Progenitor cell of endocrine pancreas (in vitro differentiated cells): ENCODE results near the gene CDC14A. TPM values are rescaled to one million over a fixed set of nuclear protein-coding genes. Genes with fewer than 3 reads are reported as not detected.
"Not testable (repeated sequence)": the region's sequence is repeated elsewhere in the genome, so short reads cannot be mapped to it uniquely, and the experiment has no call there.

ENCODE experiments used
- DNase-seq: peaks from one replicate; pipeline ENCODE4 v3.0.0; 2021; ENCODE audit warnings: low spot score; ENCODE audit not compliant: unreplicated experiment
- H3K27ac Mint-ChIP-seq: 2 replicates; pipeline ENCODE4 v1.8.0; 2021; ENCODE audit warnings: mild to moderate bottlenecking, moderate library complexity, mixed read lengths
- H3K27me3 Mint-ChIP-seq: 2 replicates; pipeline ENCODE4 v1.8.0; 2021; ENCODE audit warnings: mixed read lengths
- H3K36me3 Mint-ChIP-seq: 2 replicates; pipeline ENCODE4 v1.8.0; 2022; ENCODE audit warnings: mixed read lengths; ENCODE audit not compliant: insufficient read depth
- H3K4me1 Mint-ChIP-seq: 2 replicates; pipeline ENCODE4 v1.8.0; 2021; ENCODE audit warnings: low read depth, mixed read lengths
- H3K4me3 Mint-ChIP-seq: 2 replicates; pipeline ENCODE4 v1.8.0; 2021; ENCODE audit warnings: low read depth, mild to moderate bottlenecking, moderate library complexity, mixed read lengths
- H3K9me3 Mint-ChIP-seq: 2 replicates; pipeline ENCODE4 v1.8.0; 2021; ENCODE audit warnings: low read depth, mixed read lengths
- CTCF ChIP-seq: fragments of 200-600 bp; sonication (generic); IDR thresholded peaks from one replicate; pipeline ENCODE4 v1.5.0; 2021; ENCODE audit warnings: antibody characterized with exemption, mild to moderate bottlenecking; ENCODE audit not compliant: unreplicated experiment
- total RNA-seq: library from RNA; stranded (reverse); gene quantifications from 2 replicates; pipeline ENCODE4 v1.2.1, GENCODE V29; 2021

Gene CDC14A
- total RNA-seq, 1 donor from 2014 or later = 23.3 TPM

GRCh38 chr1:100366209-100366525 lies 13.9 kb downstream of the CDC14A start:
- Mint-ChIP-seq H3K36me3 (peaks cover 22% of the 10 kb centered on the region), H3K9me3 (peaks cover 9% of the 10 kb centered on the region), H3K27ac (no peak overlapping the region), H3K27me3 (no peaks in the 10 kb centered on the region), H3K4me3 (no peak overlapping the region), H3K4me1 (peaks cover 15% of the 10 kb centered on the region)
- DNase-seq = no peak
- no peak for TF ChIP-seq CTCF

GRCh38 chr1:100369339-100369738 lies 17.0 kb downstream of the CDC14A start:
- not testable (repeated sequence) for DNase-seq, H3K27ac Mint-ChIP-seq, H3K4me1 Mint-ChIP-seq, H3K27me3 Mint-ChIP-seq, H3K9me3 Mint-ChIP-seq, H3K4me3 Mint-ChIP-seq
- peaks cover 20% of the 10 kb centered on the region for H3K36me3 Mint-ChIP-seq

- H3K4me1 Mint-ChIP-seq, DNase-seq, H3K4me3 Mint-ChIP-seq, H3K27ac Mint-ChIP-seq, H3K27me3 Mint-ChIP-seq: not testable (repeated sequence)
- Mint-ChIP-seq H3K9me3 (peaks cover 14% of the 10 kb centered on the region), H3K36me3 (peaks cover 25% of the 10 kb centered on the region)
Measured at GRCh38 chr1:100373953-100374352, 21.6 kb downstream of the CDC14A start.

- peaks cover 15% of the 10 kb centered on the region for H3K36me3 Mint-ChIP-seq
- not testable (repeated sequence) for H3K27me3 Mint-ChIP-seq, H3K9me3 Mint-ChIP-seq, H3K4me3 Mint-ChIP-seq, H3K27ac Mint-ChIP-seq, H3K4me1 Mint-ChIP-seq, DNase-seq
Measured at GRCh38 chr1:100376890-100377289, 24.6 kb downstream of the CDC14A start.

GRCh38 chr1:100377590-100378361 lies 25.5 kb downstream of the CDC14A start:
- no peak for DNase-seq
- Mint-ChIP-seq H3K4me3 (no peak overlapping the region), H3K36me3 (peaks cover 15% of the 10 kb centered on the region), H3K9me3 (peaks cover 9% of the 10 kb centered on the region), H3K27me3 (no peaks in the 10 kb centered on the region), H3K4me1 (peaks cover 6% of the 10 kb centered on the region), H3K27ac (no peak overlapping the region)
- TF ChIP-seq CTCF = no peak

GRCh38 chr1:100378956-100379355 lies 26.6 kb downstream of the CDC14A start:
- no peak overlapping the region for H3K27ac Mint-ChIP-seq

More at GRCh38 chr1:100378956-100379355, 26.6 kb downstream of the CDC14A start:
- no peak for TF ChIP-seq CTCF
- no peaks in the 10 kb centered on the region for H3K27me3 Mint-ChIP-seq
- H3K36me3 Mint-ChIP-seq = peaks cover 13% of the 10 kb centered on the region
- no peak overlapping the region for H3K4me3 Mint-ChIP-seq
- DNase-seq = no peak
- H3K9me3 Mint-ChIP-seq = peaks cover 9% of the 10 kb centered on the region
- H3K4me1 Mint-ChIP-seq = peaks cover 9% of the 10 kb centered on the region
